HG03442 (cell line): ENCODE results near the gene KLF1.
"Not testable (repeated sequence)": the region's sequence is repeated elsewhere in the genome, so short reads cannot be mapped to it uniquely, and the experiment has no call there.

ENCODE experiments used
- ATAC-seq: cut with Tn5 transposase; IDR thresholded peaks from one replicate; pipeline ENCODE4 v1.9.1; 2021; ENCODE audit warnings: mild to moderate bottlenecking, moderate library complexity; ENCODE audit not compliant: unreplicated experiment

Gene KLF1

GRCh38 chr19:12886969-12887747 lies at the start of gene KLF1:
Gene KLF1 (minus strand): TSS chr19:12887201. CDS start chr19:12887140, 61 bp downstream.
- no peak for ATAC-seq

- no peak for ATAC-seq
Measured at GRCh38 chr19:12936582-12936981, 49.6 kb upstream of the KLF1 start.

- no peak for ATAC-seq
Measured at GRCh38 chr19:12935071-12935470, 48.1 kb upstream of the KLF1 start.

- ATAC-seq = no peak
Measured at GRCh38 chr19:12933287-12934072, 46.5 kb upstream of the KLF1 start, which contains the start of gene FARSA. Gene FARSA (minus strand): TSS chr19:12933711. CDS start chr19:12933696, 15 bp downstream.

- ATAC-seq = no peak
Measured at GRCh38 chr19:12932392-12933286, 45.6 kb upstream of the KLF1 start.

- no peak for ATAC-seq
Measured at GRCh38 chr19:12930002-12930645, 43.1 kb upstream of the KLF1 start.

GRCh38 chr19:12924621-12925310 lies 37.8 kb upstream of the KLF1 start:
- ATAC-seq = no peak

GRCh38 chr19:12922959-12923358 lies 36.0 kb upstream of the KLF1 start:
- no peak for ATAC-seq

GRCh38 chr19:12921047-12921446 lies 34.0 kb upstream of the KLF1 start:
- ATAC-seq = no peak

GRCh38 chr19:12918253-12918652 lies 31.3 kb upstream of the KLF1 start:
- ATAC-seq = no peak

- not testable (repeated sequence) for ATAC-seq
Measured at GRCh38 chr19:12915860-12916259, 28.9 kb upstream of the KLF1 start.

GRCh38 chr19:12913851-12914690 lies 27.1 kb upstream of the KLF1 start:
- no peak for ATAC-seq

- ATAC-seq = no peak
Measured at GRCh38 chr19:12913011-12913561, 26.1 kb upstream of the KLF1 start.

- ATAC-seq = no peak
Measured at GRCh38 chr19:12912571-12912970, 25.6 kb upstream of the KLF1 start.

GRCh38 chr19:12907166-12907565 lies 20.2 kb upstream of the KLF1 start:
- no peak for ATAC-seq

- ATAC-seq = peak; percentile 73
Measured at GRCh38 chr19:12899891-12900518, 13.0 kb upstream of the KLF1 start.

- no peak for ATAC-seq
Measured at GRCh38 chr19:12896460-12896859, 9.5 kb upstream of the KLF1 start.

- no peak for ATAC-seq
Measured at GRCh38 chr19:12893582-12893981, 6.6 kb upstream of the KLF1 start.
